Measurements from ENCODE around the gene ASXL2.
"Not testable (repeated sequence)": the region's sequence is repeated elsewhere in the genome, so short reads cannot be mapped to it uniquely, and the experiment has no call there.

ASXL2 gene

DNA sequence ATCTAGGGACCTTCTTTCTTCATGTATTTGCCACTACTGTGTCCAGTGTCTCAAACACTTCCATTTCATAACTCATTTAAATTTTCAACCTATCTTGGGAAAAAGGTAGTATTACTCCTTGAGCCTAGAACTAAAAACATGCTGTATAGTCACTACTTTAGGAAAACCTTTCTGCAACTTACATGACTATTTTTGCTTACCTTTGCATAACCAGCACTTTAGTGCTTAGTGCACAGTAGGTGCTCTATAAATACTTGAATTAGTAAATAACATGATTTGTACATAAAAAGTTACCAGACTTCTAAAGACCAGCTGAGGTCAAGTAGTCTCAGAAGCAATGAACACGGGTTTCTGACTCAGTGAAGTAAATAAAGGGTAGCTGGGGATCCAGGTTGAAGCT, 142.5 kb downstream of the ASXL2 start:
- DNase-seq (ENCODE audit: low spot score) = no peak

DNA sequence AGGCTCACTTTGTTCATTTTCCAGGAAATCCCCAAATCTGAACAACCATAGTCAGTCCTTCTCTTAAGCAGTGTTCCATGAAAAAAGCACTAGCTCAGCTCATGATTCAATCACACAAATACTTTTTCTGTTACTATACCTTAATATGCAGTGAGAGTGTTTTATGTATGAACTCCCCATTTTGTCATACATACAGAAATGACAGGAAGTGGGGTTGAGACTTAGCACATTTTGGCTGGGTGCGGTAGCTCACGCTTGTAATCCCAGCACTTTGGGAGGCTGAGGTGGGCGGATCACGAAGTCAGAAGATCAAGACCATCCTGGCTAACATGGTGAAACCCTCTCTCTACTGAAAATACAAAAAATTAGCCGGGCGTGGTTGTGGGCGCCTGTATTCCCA, 149.7 kb downstream of the ASXL2 start:
- DNase-seq (ENCODE audit: low spot score) = no peak

DNA sequence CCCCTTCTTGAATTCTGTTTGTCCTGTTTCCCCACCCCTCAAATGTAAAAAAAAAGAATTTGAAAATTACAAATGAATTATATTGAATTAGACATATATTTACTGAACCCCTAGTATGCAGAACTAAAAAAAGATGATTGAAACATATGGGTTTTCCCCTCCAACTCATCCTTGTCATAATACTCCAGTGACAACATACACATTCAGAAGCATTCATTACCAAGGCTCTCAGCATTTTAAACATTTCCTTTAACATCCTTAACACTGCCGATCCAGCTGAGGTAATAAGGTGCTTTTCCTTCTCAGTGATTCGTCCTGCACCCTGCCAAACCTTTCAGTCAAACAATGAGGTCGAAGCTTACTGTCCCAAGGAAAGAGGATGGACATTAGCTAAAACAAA, 151.8 kb downstream of the ASXL2 start:
- no peak for DNase-seq (ENCODE audit: low spot score)

DNA sequence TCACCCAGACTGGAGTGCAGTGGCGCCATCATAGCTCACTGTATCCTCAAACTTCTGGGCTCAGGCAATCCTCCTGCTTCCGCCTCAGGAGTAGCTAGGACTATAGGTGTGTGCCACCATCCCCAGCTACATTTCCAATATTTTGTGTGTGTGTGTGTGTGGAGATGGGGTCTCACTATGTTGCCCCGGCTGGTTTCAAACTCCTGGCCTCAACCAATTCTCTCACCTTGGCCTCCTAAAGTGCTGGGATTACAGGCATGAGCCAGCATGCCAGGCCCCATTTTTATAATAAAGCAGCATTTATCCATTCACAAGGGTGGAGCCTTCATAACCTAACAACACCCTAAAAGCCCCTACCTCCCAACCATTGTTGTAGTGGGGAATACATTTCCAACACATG, 152.4 kb downstream of the ASXL2 start:
- no peak for DNase-seq (ENCODE audit: low spot score)

DNA sequence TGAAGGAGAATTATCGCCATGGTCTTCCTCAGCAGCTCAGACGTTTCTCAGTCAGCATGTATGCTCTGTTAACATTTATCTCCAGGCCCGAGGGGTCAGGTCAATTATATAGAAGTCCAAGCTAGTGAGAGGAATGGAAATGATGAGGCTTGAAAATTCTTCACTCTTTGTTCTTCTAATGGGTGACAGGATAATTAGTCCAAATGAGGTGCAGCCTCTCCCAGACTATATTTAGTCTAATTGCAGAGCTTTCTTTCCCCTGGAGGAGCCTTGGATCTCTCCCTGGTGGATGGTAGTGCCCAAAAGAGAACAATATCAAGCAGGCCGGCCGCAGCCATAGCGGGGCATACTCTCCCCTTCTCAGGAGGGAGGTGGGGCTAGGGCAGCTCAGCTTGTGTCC, 153.5 kb downstream of the ASXL2 start:
- DNase-seq (ENCODE audit: low spot score) = no peak

DNA sequence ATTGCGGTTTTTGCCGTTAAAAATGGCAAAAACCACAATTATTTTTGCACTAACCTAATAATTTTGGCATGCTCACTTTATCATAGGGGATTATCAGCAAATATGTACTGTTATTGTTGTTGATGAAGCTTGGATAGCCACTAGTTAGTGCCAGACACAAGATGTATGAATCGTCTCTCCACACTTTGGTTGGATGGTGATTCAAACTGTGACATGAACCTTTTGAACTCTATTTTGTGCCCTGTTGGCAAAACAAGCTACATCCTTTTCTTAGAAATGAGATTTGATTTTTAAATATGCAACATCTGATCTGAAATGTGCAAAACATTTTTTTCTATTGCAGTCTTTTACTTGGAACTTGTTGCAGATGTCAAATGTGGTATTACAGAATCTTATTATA, 156.1 kb downstream of the ASXL2 start:
- DNase-seq (ENCODE audit: low spot score) = no peak

DNA sequence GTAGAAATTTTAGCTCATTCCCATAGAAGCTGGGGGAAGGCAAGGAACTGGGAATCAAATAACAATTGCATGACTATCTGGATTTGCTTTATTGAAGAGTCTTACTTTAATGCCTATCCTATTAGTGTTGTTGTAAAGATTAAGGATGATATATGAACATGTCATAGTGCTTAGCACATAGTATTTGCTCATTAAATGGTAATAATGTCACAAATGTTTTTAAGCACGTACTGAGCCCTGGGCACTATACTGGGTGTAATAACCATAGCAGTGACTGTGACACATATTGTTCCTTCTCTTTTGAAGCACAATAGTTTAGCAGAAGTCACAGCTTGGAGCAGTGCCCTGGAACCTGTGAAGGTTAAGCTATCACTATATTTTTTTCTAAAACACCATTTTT, 157.7 kb downstream of the ASXL2 start:
- DNase-seq (ENCODE audit: low spot score) = no peak

DNA sequence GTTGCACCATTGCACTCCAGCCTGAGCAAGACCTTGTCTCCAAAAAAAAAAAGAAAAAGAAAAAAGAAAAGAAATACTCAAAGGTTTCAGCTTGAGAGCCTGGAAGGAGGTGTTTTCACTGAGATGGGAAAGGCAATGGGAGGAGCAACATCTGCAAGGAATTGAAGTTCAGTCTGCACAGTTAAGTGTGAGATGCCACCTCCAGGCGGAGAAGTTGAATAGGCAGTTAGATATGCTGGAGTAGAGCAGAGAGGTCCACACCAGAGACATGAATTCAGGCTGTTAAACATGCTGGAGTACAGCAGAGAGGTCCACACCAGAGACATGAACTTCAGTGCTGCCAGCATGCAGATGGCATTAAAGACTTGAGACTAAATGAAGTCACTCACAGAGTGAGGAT, 163.5 kb downstream of the ASXL2 start:
- peak; percentile 20 for DNase-seq (ENCODE audit: low spot score)

DNA sequence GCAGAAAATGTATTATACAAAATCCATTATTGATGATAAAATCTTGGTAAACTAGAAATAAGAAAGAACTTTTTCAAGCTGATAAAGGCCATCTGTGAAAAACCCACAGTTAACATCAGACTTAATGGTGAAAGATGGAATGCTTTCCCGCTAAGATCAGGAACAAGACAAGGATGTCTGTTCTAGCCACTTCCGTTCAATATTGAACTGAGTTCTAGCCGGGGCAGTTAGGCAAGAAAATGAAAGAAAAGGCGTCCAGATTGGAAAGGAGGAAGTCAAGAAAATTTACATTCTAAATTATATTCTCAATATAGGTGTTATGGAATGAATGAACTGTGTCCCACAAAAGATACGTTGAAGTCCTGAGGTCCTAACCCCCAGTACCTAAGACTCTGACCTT, 165.8 kb downstream of the ASXL2 start:
- DNase-seq (ENCODE audit: low spot score) = no peak

DNA sequence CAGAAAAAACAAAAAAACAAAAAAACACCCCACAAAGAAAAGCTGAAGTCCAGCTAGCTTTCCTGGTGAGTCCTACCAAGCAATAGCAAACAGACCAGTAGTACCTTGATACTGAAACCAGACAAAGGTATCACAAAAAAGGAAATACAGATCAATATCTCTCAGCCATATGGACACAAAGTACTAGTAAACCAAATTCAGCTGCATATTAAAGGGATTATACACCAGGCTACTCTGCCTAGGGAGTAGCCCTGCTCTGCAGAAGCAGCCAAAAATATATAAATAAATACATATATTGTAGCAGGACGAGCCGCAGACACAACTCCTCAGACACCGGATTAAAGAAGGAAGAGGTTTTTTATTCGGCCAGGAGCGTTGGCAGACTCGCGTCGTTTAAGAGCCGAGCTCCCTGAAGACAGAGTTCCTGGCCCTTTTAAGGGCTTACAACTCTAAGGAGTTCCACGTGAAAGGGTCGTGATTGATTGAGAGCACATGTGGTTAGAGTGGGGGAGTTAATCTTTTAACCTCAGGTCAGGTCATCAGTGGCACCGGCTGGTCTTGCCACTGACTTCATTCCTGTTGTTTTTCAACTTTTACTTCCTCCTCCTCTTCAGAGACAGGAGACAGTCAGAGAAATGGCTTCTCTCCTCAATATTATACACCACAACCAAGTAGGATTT, 166.5 kb downstream of the ASXL2 start:
- peak; percentile 76 for DNase-seq (ENCODE audit: low spot score)

DNA sequence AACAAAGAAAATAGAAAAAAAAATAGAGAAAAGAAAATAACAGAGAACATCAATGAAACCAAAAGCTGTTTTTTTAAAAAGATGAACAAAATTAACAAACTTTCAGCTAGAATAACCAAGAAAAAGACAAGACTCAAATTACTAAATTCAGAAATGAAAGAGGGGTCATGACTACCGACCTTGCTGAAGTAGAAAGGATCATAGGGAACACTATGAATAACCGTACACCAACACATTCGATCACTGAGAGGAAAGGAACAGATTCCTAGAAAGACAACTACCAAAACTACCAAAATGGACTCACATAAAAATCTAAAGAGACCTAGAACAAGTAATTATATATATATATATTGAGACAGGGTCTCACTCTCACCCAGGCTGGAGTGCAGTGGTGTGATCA, 167.5 kb downstream of the ASXL2 start:
- DNase-seq (ENCODE audit: low spot score) = no peak

DNA sequence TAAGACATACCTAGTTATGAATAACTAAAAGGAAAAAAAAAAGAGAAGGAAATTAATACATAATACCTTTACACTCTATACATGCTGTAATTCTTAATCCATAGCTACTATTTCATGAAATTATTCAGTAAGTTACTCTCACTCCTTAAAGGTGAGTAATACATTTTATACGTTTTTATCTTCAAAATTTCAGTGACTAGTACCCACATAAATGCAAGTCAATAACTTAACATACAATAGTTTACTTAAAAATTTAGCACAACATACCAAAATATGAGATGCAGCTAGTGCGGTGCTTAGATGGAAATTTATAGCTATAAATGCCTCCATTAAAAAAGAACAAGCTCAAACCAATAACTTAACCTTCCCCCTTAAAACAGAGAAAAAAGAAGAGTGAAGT, 168.9 kb downstream of the ASXL2 start:
- no peak for DNase-seq (ENCODE audit: low spot score)

DNA sequence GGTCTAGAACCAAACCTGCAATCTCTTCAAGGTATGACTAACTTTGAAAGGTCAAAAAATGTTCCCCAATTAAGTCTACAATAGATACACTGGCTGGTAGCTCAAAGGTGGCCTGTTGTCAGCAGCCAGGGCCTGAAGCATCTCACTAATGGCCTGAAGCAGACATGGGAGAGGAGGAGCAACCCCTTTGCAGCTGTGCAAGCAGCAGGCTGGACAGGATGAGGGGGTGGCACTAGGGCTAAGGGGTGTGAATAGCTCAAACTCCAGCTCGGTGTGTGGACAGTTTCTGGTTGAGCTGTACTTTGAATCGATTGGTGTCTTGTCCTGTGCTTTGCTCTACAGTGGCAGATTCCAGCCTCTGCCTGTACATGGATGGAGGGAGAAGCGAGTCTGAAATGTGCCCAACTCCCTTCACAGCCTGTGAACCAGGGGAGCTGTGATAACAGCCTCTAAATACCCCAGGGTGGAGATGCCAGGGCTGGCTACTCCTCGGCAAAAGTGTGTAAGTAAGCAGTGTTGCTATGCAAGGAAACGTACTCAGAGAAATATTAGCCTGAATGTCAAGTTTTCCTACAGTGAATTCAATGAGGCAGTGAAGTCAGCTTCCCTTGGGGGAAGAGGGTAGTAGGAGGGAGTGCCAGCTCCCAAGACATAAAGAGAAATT, 170.2 kb downstream of the ASXL2 start:
- DNase-seq (ENCODE audit: low spot score) = no peak

DNA sequence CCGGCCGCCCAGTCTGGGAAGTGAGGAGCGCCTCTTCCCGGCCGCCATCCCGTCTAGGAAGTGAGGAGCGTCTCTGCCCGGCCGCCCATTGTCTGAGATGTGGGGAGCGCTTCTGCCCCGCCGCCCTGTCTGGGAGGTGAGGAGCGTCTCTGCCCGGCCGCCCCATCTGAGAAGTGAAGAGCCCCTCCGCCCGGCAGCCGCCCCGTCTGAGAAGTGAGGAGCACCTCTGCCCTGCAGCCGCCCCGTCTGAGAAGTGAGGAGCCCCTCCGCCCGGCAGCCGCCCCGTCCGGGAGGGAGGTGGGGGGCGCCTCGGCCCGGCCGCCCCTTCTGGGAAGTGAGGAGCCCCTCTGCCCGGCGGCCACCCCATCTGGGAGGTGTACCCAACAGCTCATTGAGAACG, 172.7 kb downstream of the ASXL2 start:
- DNase-seq (ENCODE audit: low spot score) = not testable (repeated sequence)

DNA sequence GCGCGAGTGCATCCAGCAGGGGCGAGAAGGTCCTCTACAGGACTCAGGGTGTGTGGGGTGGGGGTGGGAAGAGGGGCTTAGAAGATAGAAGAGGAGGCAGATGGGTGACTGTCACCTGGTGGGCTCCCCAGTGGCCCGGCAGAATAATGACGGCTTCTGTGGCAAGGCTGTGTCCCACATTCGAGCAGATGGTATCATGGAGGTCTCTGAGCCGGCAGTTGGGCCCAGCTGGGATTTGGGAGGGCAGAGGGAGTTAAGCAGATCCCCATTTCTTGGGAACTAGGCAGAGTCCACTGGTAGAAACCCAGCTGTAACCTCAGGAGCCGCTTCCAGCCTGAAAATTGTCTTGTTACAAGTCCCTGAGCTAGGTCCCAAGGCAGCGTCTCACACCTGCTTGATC, 176.5 kb downstream of the ASXL2 start:
- no peak for DNase-seq (ENCODE audit: low spot score)

DNA sequence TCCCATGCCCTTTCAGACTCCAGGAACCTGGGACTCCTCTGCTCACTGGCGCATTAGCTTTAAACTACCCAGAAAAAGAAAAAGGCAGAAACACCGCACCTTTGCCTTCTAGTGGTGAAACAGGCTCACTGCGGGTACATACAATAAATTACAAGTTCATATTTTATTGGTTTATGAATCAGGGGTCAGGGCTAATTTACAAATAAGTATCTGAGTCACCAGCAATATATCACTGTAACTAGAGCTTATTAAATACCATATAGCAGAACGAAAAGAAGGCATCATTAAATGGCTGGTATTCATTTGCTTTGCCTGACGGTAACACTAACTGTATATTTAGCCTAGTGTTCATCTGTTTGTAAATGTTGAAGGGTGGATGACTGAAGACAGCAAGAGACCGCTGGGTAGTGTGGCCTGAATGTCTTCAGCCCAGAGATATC, 178.0 kb downstream of the ASXL2 start:
- DNase-seq (ENCODE audit: low spot score) = peak; percentile 40

DNA sequence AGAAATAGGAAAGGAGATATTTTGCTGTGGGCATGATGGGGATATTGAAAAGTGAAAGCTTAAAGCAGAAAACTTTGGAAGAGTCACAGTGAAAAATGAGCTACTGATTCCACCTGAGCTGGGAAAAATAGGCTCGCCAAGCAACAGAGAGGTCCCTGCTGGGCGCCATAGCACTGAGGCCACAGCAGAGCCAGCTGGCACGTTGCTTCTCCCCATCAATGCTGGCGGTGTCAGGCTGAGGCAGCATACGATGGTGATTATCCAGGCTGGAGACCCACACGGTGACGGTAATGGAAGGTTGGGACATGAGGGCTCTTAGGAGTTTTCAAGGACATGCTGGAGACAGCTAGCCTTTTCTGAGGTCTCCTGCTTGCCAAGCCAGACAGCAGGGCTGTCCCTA, 179.1 kb downstream of the ASXL2 start:
- no peak for DNase-seq (ENCODE audit: low spot score)

DNA sequence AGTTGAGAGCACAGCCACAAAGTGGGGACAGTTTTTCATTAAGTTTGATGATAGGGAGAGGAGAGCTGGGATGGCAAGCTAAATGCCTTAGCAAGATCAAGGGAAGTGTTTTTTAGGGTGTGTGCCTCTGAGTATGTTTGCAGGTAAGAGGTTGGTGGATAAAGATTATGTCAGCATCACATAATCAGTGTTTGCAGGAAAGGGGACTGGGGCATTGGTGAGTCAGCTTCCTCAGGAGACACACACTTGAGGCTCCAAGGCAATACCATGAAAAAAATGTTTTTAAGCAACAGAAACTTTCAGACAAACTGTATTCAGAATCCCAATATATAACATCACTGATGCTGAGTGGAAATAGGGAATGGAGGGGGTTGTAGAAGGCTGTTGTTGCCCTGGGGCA, 179.5 kb downstream of the ASXL2 start:
- DNase-seq (ENCODE audit: low spot score) = peak; percentile 47

DNA sequence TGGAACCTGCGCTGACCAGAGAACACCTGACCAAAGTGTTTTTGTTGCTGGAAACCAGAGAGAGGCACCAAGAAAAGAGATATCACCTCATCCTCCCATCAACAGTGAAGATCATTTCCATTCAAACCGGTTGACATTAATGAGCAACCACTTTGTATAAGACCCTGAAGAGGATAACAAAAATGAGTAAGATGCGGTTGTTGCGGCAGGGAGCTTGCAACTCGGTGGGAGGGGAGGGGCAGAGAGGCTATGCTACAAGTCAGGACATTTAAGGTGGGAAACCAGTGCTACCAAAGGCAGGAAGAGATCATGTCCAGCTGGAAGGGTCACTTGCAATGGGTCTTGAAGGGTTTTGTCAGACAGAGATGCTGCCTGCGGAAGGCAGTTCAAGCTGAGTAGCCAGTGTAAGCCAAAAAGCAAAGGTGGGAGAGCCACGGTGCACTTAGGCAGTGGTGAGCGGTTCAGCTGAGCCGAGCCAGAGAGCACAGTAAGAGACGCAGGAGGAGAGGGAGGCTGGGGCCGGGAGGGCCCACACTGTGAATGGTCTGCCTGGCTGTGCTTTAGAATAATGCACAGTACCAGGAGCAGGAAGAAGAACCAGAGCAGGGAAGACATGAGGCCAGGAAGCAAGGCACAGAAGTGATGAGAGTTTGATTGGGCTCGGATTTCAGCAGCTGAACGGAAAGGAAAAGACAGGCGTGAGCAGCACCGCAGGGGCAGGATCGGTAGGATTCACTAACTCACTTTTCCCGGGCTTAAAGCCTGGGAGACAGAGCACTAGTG, 180.5 kb downstream of the ASXL2 start:
- no peak for DNase-seq (ENCODE audit: low spot score)

DNA sequence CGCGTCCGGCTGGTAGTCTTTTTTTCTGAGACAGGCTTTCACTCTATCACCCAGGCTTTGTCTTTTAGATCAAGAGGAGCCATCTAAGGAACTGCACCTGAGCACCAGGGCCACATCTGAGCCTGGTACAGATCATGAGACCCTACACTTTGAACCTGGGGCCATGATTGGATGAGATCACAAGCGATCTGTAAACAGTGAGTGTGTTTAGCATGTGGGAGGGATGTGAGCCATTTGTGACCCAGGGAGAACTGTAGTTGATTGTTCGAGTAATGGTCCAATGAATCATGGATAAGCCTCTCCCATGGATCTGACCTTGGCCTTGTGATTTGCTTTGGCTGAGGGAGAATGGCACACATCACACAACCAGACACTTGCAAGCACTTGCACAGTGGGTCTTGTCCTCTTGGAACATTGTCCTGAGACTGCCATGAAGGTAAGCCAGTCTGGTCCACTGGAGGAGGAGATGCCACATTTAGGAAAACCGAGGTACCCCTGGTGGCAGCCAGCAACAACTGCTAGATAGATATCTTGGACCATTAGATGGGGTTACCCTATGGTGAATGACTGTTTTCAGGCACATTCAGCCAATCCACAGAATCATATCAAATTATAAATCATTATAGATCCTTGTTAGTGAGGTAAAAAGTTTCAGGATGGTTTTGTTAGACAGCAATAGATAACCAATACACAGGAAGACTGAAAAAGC, 185.4 kb downstream of the ASXL2 start:
- DNase-seq (ENCODE audit: low spot score) = no peak

DNA sequence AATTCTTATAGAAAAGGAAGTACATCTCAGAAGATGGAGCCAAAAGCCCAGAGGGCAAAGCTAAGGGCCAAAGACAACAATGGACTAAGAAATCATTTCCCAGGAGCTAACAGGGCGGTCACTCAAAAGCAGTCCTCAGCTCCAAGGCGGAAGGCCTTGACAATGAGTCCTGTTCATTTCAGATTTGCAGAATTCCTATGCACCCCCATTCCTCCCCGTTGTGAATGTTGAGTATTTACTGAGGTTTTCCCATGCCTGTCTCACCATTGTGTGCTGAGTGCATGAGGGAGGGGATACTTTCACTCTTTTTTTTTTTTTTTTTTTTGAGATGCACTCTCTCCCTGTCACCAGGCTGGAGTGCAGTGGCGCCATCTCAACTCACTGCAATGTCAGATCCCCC, 186.1 kb downstream of the ASXL2 start:
- no peak for DNase-seq (ENCODE audit: low spot score)

DNA sequence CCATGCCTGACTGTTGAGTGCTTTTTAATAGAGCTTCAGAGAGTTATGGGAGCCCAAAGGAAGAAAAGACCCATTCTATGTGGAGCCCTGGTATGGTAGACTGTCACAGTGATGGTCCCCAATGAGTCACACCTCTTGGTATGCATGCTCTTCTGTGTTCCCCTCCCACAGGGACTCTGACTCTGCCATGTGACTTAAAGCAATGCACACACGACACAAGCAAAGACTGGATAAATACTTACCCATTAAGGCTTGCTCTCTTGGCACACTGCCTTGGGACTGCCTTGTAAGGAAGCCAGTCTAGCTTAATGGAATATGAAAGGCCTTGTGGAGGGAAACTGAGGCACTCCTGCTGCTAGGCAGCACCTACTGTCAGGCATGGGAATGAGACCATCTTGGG, 188.2 kb downstream of the ASXL2 start:
- peak; percentile 83 for DNase-seq (ENCODE audit: low spot score)

DNA sequence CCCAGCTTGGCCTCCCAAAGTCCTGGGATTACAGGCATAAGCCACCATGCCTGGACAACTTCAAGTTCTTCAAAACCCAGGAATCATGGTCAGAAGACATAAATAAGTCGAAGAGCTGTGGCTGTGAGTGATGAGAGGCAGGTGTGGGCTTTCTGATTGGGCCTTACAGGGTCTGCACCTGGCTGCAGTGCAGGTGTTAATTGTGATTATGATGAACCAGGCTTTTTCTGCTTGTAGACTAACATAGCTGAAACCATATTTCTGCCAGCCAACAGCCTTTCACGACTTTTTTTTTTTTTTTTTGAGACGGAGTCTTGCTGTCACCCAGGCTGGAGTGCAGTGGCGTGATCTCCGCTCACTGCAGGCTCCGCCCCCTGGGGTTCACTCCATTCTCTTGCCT, 190.1 kb downstream of the ASXL2 start:
- no peak for DNase-seq (ENCODE audit: low spot score)
